Measurements from ENCODE around the gene SYNPR.

The SYNPR gene

GRCh38 chr3:63386568-63386967 is 108.5 kb downstream of the SYNPR start:
- DNase-seq, result no peak

GRCh38 chr3:63387568-63387967 is 109.5 kb downstream of the SYNPR start:
- DNase-seq, result no peak

- no peak for DNase-seq
Measured at GRCh38 chr3:63390710-63391230, 112.7 kb downstream of the SYNPR start.

GRCh38 chr3:63395960-63396359 is 117.9 kb downstream of the SYNPR start:
- DNase-seq, result no peak

GRCh38 chr3:63400246-63400860 is 122.2 kb downstream of the SYNPR start:
- DNase-seq, result no peak

- no peak for DNase-seq
Measured at GRCh38 chr3:63405882-63406281, 127.8 kb downstream of the SYNPR start.

- no peak for DNase-seq
Measured at GRCh38 chr3:63413523-63413922, 135.4 kb downstream of the SYNPR start.

- DNase-seq, result no peak
Measured at GRCh38 chr3:63414607-63415006, 136.5 kb downstream of the SYNPR start.

- no peak for DNase-seq
Measured at GRCh38 chr3:63429905-63430304, 151.8 kb downstream of the SYNPR start.

GRCh38 chr3:63430875-63431274 is 152.8 kb downstream of the SYNPR start:
- DNase-seq, result no peak

GRCh38 chr3:63437858-63438257 is 159.8 kb downstream of the SYNPR start:
- no peak for DNase-seq

GRCh38 chr3:63438826-63439371 is 160.8 kb downstream of the SYNPR start:
- DNase-seq, result no peak

- no peak for DNase-seq
Measured at GRCh38 chr3:63441262-63441661, 163.2 kb downstream of the SYNPR start.

GRCh38 chr3:63442918-63443317 is 164.8 kb downstream of the SYNPR start:
- no peak for DNase-seq

GRCh38 chr3:63450023-63450422 is 171.9 kb downstream of the SYNPR start:
- no peak for DNase-seq

- no peak for DNase-seq
Measured at GRCh38 chr3:63450634-63451363, 172.7 kb downstream of the SYNPR start.

GRCh38 chr3:63456901-63457300 is 178.8 kb downstream of the SYNPR start:
- DNase-seq, result no peak

- DNase-seq, result no peak
Measured at GRCh38 chr3:63458405-63458804, 180.3 kb downstream of the SYNPR start.

- no peak for DNase-seq
Measured at GRCh38 chr3:63462732-63463131, 184.6 kb downstream of the SYNPR start.

GRCh38 chr3:63467392-63467791 is 189.3 kb downstream of the SYNPR start:
- peak; percentile 1 for DNase-seq

GRCh38 chr3:63470745-63471144 is 192.6 kb downstream of the SYNPR start:
- no peak for DNase-seq

GRCh38 chr3:63471781-63472180 is 193.7 kb downstream of the SYNPR start:
- no peak for DNase-seq

- DNase-seq, result no peak
Measured at GRCh38 chr3:63473641-63474166, 195.6 kb downstream of the SYNPR start.
